GM19193 (cell line): ENCODE measurements around the gene CA9.

Experiments
- POLR2A ChIP-seq: IDR thresholded peaks from 4 replicates; pipeline ENCODE4 v1.6.1; 2011; ENCODE audit not compliant: insufficient read depth, insufficient read length; ENCODE audit errors: extremely low read depth

The CA9 gene

DNA sequence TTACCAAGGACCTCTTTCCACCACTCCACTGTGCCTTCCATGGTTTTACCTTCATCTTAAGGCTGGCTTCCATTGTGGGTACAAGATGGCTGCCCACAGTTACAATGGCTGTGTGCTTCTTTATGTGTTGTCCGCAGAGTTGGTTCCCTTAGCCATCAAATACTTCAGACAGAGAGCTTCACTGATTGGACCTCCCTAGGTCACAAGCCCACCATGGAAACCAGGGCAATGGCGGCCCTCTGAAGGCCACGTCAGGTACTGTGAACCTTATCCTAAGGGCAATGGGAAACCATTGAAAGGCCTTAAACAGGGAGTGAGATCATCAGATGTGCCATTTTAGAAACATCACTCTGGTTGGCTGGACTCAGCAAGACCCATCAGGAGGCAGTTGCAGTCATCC, 5.8 kb upstream of the CA9 start:
- no peak for TF ChIP-seq POLR2A

DNA sequence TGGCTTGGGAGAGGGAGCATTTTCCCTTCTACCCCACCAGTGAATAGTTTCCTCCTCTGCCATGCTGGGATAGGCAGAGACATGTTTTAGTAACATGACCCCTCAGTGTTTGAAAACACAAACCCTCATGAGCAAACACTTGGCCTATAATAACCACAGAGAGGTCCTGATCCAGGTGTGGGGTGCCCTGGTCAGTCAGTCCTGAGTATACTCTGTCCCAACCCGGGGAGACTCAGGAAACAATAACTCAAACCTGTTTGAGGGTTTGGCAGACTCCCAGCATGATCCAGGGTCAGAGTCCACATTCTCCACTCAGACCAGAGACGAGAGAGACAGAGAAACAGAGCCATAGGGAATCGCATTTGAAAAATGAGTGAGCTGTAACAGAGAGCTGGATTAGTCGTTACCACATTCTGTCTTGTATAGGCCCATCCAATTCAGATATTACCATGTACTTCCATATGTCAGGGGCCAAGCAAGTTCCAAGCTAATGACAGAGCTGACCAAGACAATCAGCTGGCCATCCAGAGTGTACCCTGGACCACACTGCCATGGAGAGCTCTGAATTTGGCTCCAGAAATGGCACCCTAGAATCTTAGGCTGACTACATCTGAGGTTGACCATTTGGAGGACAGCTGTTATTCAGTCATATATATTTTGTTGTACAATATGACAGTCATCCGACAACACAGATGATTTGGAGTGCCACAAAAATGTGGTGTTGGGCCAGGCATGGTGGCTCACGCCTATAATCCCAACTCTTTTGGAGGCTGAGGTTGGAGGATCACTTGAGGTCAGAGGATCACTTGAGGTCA, 4.2 kb upstream of the CA9 start:
- TF ChIP-seq POLR2A = no peak

DNA sequence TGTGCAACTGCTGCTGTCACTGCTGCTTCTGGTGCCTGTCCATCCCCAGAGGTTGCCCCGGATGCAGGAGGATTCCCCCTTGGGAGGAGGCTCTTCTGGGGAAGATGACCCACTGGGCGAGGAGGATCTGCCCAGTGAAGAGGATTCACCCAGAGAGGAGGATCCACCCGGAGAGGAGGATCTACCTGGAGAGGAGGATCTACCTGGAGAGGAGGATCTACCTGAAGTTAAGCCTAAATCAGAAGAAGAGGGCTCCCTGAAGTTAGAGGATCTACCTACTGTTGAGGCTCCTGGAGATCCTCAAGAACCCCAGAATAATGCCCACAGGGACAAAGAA, 265 bp downstream of the CA9 start:
- no peak for TF ChIP-seq POLR2A

DNA sequence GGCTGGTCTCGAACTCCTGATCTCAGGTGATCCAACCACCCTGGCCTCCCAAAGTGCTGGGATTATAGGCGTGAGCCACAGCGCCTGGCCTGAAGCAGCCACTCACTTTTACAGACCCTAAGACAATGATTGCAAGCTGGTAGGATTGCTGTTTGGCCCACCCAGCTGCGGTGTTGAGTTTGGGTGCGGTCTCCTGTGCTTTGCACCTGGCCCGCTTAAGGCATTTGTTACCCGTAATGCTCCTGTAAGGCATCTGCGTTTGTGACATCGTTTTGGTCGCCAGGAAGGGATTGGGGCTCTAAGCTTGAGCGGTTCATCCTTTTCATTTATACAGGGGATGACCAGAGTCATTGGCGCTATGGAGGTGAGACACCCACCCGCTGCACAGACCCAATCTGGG, 1.5 kb downstream of the CA9 start:
- no peak for TF ChIP-seq POLR2A

DNA sequence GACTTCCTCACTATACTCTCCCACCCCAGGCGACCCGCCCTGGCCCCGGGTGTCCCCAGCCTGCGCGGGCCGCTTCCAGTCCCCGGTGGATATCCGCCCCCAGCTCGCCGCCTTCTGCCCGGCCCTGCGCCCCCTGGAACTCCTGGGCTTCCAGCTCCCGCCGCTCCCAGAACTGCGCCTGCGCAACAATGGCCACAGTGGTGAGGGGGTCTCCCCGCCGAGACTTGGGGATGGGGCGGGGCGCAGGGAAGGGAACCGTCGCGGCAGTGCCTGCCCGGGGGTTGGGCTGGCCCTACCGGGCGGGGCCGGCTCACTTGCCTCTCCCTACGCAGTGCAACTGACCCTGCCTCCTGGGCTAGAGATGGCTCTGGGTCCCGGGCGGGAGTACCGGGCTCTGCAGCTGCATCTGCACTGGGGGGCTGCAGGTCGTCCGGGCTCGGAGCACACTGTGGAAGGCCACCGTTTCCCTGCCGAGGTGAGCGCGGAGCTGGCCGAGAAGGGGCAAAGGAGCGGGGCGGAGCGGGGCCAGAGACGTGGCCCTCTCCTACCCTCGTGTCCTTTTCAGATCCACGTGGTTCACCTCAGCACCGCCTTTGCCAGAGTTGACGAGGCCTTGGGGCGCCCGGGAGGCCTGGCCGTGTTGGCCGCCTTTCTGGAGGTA, 2.1 kb downstream of the CA9 start:
- TF ChIP-seq POLR2A = no peak

DNA sequence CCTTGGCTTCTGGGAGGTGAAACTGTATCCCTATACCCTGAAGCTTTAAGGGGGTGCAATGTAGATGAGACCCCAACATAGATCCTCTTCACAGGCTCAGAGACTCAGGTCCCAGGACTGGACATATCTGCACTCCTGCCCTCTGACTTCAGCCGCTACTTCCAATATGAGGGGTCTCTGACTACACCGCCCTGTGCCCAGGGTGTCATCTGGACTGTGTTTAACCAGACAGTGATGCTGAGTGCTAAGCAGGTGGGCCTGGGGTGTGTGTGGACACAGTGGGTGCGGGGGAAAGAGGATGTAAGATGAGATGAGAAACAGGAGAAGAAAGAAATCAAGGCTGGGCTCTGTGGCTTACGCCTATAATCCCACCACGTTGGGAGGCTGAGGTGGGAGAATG, 5.4 kb downstream of the CA9 start:
- no peak for TF ChIP-seq POLR2A

DNA sequence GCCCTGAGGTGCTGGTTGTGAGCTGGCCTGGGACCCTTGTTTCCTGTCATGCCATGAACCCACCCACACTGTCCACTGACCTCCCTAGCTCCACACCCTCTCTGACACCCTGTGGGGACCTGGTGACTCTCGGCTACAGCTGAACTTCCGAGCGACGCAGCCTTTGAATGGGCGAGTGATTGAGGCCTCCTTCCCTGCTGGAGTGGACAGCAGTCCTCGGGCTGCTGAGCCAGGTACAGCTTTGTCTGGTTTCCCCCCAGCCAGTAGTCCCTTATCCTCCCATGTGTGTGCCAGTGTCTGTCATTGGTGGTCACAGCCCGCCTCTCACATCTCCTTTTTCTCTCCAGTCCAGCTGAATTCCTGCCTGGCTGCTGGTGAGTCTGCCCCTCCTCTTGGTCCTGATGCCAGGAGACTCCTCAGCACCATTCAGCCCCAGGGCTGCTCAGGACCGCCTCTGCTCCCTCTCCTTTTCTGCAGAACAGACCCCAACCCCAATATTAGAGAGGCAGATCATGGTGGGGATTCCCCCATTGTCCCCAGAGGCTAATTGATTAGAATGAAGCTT, 6.1 kb downstream of the CA9 start:
- TF ChIP-seq POLR2A = no peak

DNA sequence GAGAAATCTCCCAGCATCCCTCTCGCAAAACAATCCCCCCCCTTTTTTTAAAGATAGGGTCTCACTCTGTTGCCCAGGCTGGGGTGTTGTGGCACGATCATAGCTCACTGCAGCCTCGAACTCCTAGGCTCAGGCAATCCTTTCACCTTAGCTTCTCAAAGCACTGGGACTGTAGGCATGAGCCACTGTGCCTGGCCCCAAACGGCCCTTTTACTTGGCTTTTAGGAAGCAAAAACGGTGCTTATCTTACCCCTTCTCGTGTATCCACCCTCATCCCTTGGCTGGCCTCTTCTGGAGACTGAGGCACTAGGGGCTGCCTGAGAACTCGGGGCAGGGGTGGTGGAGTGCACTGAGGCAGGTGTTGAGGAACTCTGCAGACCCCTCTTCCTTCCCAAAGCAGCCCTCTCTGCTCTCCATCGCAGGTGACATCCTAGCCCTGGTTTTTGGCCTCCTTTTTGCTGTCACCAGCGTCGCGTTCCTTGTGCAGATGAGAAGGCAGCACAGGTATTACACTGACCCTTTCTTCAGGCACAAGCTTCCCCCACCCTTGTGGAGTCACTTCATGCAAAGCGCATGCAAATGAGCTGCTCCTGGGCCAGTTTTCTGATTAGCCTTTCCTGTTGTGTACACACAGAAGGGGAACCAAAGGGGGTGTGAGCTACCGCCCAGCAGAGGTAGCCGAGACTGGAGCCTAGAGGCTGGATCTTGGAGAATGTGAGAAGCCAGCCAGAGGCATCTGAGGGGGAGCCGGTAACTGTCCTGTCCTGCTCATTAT, 6.8 kb downstream of the CA9 start:
- TF ChIP-seq POLR2A = no peak

DNA sequence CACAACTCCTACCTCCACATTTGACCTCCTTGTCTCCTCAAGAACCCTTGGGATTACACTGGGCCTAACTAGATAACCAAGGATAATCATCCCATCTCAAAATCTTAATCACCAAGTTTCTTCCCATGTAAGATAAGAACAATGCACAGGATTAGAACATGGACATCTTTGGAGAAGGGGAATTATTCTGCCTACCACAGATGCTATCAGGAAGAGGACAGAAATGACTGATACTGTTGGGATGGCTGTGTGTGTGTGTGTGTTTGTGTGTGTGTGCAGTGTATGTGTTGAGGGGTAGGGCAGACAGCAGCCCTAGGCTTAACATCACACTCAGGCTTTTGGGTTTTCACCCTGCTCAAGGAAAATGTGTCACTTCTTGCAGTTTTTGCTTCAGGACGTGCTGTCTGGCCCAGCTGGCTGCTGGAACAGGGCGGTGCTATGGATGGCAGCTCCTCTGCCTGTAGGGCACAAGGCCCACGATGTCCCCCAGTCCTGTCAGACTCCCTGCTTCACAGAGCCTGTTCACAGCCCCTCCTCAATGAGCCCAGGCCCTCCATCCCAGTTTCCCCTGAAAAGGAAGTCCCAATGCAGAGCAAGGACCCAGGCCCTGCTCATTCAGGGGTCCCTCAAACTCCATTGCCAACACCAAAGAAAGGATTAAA, 7.7 kb downstream of the CA9 start:
- no peak for TF ChIP-seq POLR2A

DNA sequence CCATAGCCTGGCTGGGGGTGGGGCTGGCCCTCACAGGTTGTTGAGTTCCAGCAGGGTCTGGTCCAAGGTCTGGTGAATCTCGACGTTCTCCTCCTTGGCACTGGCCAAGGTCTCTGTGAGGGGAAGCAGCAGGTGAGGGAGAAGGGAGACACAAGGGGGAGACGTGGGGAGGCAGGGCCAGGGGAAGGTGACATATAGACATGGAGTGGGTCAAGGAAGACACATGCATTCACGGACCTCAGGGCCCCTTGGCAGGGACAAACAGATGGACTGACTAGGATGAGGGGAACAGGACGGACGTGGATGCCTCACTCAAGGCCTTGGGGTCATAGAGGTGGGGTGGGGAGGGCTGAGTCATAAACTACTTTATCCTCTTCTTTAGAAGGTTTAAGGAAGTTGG, 8.3 kb downstream of the CA9 start:
- no peak for TF ChIP-seq POLR2A

DNA sequence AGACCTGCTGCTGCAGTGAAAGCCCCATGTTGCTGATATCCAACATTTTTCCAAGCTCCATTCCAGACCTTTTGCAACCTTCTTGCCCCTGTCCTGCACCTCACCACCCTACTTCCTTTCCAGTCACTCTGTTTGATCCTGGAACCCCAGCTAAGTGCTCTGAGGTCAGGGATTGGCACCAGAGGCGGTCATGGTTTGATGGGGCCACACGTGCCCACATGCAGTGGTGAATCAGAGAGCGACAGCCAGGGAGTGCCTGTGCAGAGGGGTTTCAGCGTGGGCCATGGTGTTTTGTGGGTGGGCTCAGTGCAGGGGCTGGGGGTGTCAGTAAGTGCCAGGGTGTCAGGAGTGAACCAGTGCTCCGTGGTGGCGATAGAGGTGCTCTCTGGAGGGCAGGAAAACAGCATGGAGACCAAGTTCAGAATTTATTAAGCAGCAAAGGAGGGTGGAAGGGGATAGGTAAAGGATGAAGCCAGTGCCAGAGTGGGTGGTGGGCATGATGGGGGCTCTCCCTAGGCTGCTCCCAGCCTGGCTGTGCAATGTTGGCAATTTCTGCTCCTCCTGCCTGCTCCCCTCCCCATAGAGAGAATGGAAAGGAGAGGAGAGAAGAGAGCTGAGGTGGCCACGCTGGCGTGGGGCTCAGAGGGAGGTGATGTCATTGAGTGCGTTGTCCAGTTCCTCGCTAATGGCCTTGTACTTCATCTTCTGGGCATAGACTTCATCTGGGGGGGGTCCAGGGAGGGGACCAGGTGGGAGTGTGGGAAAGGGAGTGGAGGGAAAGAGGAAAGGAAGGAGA, 9.0 kb downstream of the CA9 start:
- TF ChIP-seq POLR2A = no peak

DNA sequence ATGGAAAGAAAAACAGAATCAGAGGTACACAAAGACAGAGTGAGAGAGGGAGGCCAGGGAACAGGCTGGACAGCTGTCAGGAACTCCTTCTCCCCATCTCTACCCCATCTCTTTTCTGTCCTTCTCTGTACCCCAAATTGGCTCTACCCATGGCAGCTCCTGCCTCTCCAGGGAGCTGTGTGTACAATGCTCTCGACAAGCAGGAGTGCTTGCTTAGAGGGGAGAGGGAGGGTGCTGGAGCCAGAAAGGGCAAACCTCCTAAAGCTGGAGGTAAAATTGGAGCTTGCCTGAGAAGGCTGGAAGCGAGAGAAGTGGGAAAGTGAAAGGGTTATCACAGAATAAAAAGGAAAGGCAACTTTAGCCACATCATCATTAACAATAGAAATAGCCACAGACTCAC, 9.6 kb downstream of the CA9 start:
- no peak for TF ChIP-seq POLR2A

DNA sequence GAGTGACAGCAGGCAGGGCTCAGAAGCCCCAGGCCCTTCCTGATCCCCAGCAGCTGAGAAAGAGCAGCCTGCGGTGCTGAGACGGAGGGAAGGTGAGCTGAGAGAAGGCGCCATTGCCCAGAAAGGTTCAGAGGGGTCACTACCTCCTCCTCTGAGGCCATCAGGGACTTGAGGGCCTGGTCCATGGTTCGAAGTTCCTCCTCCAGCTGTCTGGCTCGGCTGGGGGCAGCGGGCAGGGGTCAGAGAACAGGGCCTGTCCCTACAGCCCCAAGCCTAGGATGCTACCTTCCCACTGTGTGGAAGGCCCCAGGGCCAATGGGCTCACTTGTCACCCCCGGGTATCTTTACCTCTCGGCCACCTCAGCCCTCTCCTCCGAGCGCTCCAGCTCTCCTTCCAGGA, 11.2 kb downstream of the CA9 start:
- TF ChIP-seq POLR2A = no peak

DNA sequence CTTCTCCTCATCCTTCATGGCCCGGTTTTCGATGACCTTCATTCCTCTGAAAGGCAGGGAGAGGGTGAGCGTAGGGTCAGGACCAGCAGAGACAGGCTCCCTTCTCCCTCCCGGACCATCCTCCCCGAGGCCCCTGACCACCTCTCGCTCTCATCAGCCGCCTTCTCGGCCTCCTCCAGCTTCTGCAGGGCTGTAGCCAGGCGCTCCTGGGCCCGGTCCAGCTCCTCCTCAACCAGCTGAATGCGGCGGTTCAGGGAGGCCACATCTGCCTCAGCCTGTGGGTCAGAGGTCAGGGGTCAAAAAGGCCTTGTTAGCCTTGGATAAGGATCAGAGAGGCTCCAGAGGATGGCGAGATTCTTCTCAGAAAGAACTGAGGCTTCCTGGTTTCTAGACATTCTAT, 11.8 kb downstream of the CA9 start:
- TF ChIP-seq POLR2A = no peak
